ENCODE results near the gene TUBB2A.

- no peak for TF ChIP-seq SP1 (IDR thresholded peaks at IDR 0.05)
- TF ChIP-seq SUZ12 (IDR thresholded peaks at IDR 0.05) = no peak
- TF ChIP-seq FOXK2 (IDR thresholded peaks at IDR 0.05) = no peak
- TF ChIP-seq LEF1 (IDR thresholded peaks at IDR 0.05; ENCODE audit: borderline replicate concordance) = no peak
- no peak for TF ChIP-seq BHLHE40 (IDR thresholded peaks at IDR 0.05; ENCODE audit: borderline replicate concordance)
- no peak for TF ChIP-seq TARDBP (IDR thresholded peaks at IDR 0.05)
- no peak for TF ChIP-seq FOXM1 (IDR thresholded peaks at IDR 0.05; ENCODE audit: borderline replicate concordance)
- TF ChIP-seq PKNOX1 (IDR thresholded peaks at IDR 0.05) = no peak
- TF ChIP-seq ARNT (IDR thresholded peaks at IDR 0.05) = no peak
- TF ChIP-seq NFRKB (IDR thresholded peaks at IDR 0.05) = no peak
- no peak for TF ChIP-seq ELF4 (IDR thresholded peaks at IDR 0.05)
- no peak for TF ChIP-seq ZNF384 (IDR thresholded peaks at IDR 0.05)
Measured at GRCh38 chr6:3109761-3110160, 47.6 kb downstream of the TUBB2A start.

All from HEK293T (cell line).